Muscle layer of duodenum (tissue), 2 donors: Measurements from ENCODE around the gene WAC.

ENCODE experiments used
- H3K27ac ChIP-seq: one replicate; pipeline ENCODE4 v1.7.0; 2013; ENCODE audit warnings: mild to moderate bottlenecking, low read length
- H3K27me3 ChIP-seq: one replicate; pipeline ENCODE4 v1.7.0; 2013; ENCODE audit warnings: low read depth, mild to moderate bottlenecking, control low read depth, low read length
- H3K36me3 ChIP-seq, 2 donors: one replicate each; pipeline ENCODE4 v1.7.0; 2013; ENCODE audit warnings: low read length in 2 of 2, control low read depth in 1 of 2, mild to moderate bottlenecking in 1 of 2; ENCODE audit not compliant: insufficient read depth in 2 of 2, control insufficient read depth in 1 of 2
- H3K4me1 ChIP-seq, 2 donors: one replicate each; pipeline ENCODE4 v1.7.0; 2013; ENCODE audit warnings: low read length in 2 of 2, mild to moderate bottlenecking in 2 of 2, control low read depth in 1 of 2, moderate library complexity in 1 of 2; ENCODE audit not compliant: insufficient read depth in 2 of 2, control insufficient read depth in 1 of 2
- H3K4me3 ChIP-seq, 2 donors: one replicate each; pipeline ENCODE4 v1.7.0; 2013; ENCODE audit warnings: low read length in 2 of 2, low read depth in 1 of 2, mild to moderate bottlenecking in 1 of 2
- H3K9me3 ChIP-seq, 2 donors: one replicate each; pipeline ENCODE4 v1.7.0; 2013; ENCODE audit warnings: low read length in 2 of 2, control low read depth in 1 of 2, mild to moderate bottlenecking in 1 of 2; ENCODE audit not compliant: control insufficient read depth in 1 of 2
- donor health status: healthy.

The WAC gene

GRCh38 chr10:28669227-28670173 lies 136.6 kb downstream of the WAC start:
- Histone ChIP-seq H3K4me1 (peaks cover 0 to 13% of the 10 kb centered on the region in 2 donors), H3K27ac (no peak overlapping the region), H3K36me3 (no peaks in the 10 kb centered on the region), H3K9me3 (no peaks in the 10 kb centered on the region), H3K4me3 (peak overlapping the region; percentile 34 to 57), H3K27me3 (peaks cover 21% of the 10 kb centered on the region)
